Testis (tissue), 2 donors: ENCODE data around the gene SESN3.

Experiments
- CTCF ChIP-seq, 3 experiments: fragments of 450-650 bp in 2 of 3; fragments of 200-600 bp in 1 of 3; sonication (generic) in 1 of 3; IDR thresholded peaks; one replicate each; pipeline ENCODE4 v1.5.1; 2016 to 2019; ENCODE audit warnings: antibody characterized with exemption in 3 of 3, mild to moderate bottlenecking in 2 of 3, moderate library complexity in 1 of 3
- POLR2A ChIP-seq: fragments of 450-650 bp; IDR thresholded peaks from one replicate; pipeline ENCODE4 v1.6.1; 2017; ENCODE audit warnings: antibody characterized with exemption, mild to moderate bottlenecking, moderate library complexity

DNA sequence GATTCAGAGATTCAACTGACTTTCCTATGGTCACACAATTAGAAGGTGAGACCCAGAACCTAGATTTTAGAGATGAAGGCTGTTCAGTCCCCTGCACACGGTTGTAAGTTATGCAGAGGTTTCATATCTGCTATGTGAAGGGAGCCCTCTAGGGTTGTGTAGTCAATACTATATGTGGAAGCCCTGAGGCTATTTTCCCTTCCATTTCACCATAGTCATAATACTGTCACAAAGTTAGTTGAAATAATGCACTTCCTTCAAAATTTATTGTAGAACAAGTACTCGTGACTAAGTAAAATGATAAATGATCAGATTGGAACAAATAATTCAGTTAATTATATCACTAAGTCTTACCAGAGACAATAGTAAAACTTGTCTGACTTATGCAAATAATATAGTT is 92.6 kb downstream of the SESN3 start:
- TF ChIP-seq CTCF (IDR thresholded peaks at IDR 0.05) (peak in 1 of 3 experiments; percentile 3), POLR2A (no peak)
